Suprapubic skin (tissue), 4 donors: ENCODE measurements around the gene MRPS14. TPM values are rescaled to one million over a fixed set of nuclear protein-coding genes. Genes with fewer than 3 reads are reported as not detected.

Experiments used
- DNase-seq, 2 donors: peaks; one replicate each; pipeline ENCODE4 v3.0.0-alpha.2; 2019; ENCODE audit warnings: low spot score in 2 of 2
- H3K27ac ChIP-seq: fragments of 200-600 bp; sonication (generic); one replicate; pipeline ENCODE4 v1.5.1; 2019
- H3K27me3 ChIP-seq: fragments of 200-600 bp; sonication (generic); one replicate; pipeline ENCODE4 v1.5.1; 2019
- H3K36me3 ChIP-seq: fragments of 200-600 bp; sonication (generic); one replicate; pipeline ENCODE4 v1.5.1; 2019
- H3K4me1 ChIP-seq: fragments of 200-600 bp; sonication (generic); one replicate; pipeline ENCODE4 v1.5.1; 2019
- H3K4me3 ChIP-seq: fragments of 200-600 bp; sonication (generic); one replicate; pipeline ENCODE4 v1.5.1; 2019; ENCODE audit warnings: mild to moderate bottlenecking
- H3K9me3 ChIP-seq: fragments of 200-600 bp; sonication (generic); one replicate; pipeline ENCODE4 v1.5.1; 2019
- EP300 ChIP-seq: sonication (generic); formaldehyde crosslinking; IDR thresholded peaks from one replicate; pipeline ENCODE4 v1.6.1; 2017; ENCODE audit warnings: antibody characterized with exemption
- POLR2A ChIP-seq, 2 donors: fragments of 450-650 bp; IDR thresholded peaks; one replicate each; pipeline ENCODE4 v1.6.1; 2017; ENCODE audit warnings: antibody characterized with exemption in 2 of 2, mild to moderate bottlenecking in 2 of 2, moderate library complexity in 2 of 2
- POLR2AphosphoS5 ChIP-seq, 3 donors: sonication (generic); formaldehyde crosslinking; IDR thresholded peaks; one replicate each; pipeline ENCODE4 v1.6.1; 2017; ENCODE audit warnings: antibody characterized with exemption in 3 of 3
- WGBS: methylation state at CpG from one replicate; pipeline ENCODE4 v1.1.5; 2018; 5-methylcytosine and 5-hydroxymethylcytosine counted together
- total RNA-seq, 4 donors: library from RNA; depleted of rRNA; stranded (reverse); fragments of >200 nt; gene quantifications; one replicate each; pipeline ENCODE4 v1.1.0, GENCODE V29; 2016
- TF ChIP-seq, protein P1 (sequence below), 2 donors: fragments of 200-600 bp in 1 of 2; fragments of 450-650 bp in 1 of 2; sonication (generic) in 1 of 2; IDR thresholded peaks; one replicate each; pipeline ENCODE4 v1.5.1; 2016 to 2019; ENCODE audit warnings: antibody characterized with exemption in 2 of 2, mild to moderate bottlenecking in 1 of 2, moderate library complexity in 1 of 2

Gene MRPS14
- total RNA-seq = 10 to 100 TPM; 12.7 to 22.9 (median 17.9) TPM

DNA sequence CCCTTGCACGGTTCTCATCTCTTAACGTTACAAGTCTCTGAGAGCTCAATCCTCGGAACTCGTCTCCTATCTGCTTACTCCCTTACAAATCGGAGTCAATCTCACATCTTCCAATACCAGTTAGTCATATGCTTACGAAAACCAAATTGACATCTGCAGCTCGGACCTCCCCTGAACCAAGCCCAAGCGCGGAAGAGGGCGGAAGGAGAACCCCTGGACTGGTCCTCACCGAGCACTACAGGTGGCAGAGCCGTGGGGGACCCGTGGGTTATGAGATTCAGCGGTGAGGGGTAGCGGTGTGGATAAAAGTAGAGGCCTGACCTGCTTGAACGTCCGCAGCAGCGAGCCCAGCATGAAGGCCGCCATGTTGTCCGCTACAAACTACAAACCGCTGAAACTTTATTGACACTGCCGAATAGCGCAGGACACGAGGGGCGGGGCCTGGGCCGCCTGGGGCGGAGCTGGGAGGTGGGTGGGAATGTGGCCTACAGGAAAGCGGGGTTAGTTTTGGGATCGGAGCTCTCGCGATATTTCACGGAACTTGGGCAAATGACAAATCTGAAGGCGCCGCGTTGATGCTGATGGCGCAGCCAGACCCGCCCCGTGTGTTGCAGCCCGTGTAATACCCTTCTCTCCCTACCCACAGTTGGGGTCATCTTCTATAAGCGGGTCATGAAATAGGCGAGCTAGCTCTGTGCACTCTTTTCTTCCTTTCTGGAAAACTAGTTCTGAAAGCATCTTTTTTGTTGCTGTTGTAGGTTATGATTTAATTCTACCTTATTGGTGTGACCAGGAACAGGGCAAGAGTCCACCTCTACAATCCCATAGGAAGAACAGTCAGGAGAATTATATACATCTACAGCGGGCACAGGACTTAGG lies at the start of gene MRPS14:
MRPS14 (minus strand) TSS at position 383 of the 879 bp plus-strand sequence; CDS start at position 366, 17 bp downstream.
- H3K4me1 ChIP-seq = peaks cover 14% of the 10 kb centered on the region
- H3K9me3 ChIP-seq = no peaks in the 10 kb centered on the region
- H3K36me3 ChIP-seq = peaks cover 1% of the 10 kb centered on the region
- peak; percentile 98 for DNase-seq
- H3K27me3 ChIP-seq = no peaks in the 10 kb centered on the region
- H3K4me3 ChIP-seq = peak within 1 kb of the TSS; percentile 88
- 3% methylated on average over 41 of the region's 42 CpGs for WGBS
- peak within 1 kb of the TSS; percentile 87 for H3K27ac ChIP-seq
- TF ChIP-seq EP300 = no peak
- TF ChIP-seq, protein P1, sequence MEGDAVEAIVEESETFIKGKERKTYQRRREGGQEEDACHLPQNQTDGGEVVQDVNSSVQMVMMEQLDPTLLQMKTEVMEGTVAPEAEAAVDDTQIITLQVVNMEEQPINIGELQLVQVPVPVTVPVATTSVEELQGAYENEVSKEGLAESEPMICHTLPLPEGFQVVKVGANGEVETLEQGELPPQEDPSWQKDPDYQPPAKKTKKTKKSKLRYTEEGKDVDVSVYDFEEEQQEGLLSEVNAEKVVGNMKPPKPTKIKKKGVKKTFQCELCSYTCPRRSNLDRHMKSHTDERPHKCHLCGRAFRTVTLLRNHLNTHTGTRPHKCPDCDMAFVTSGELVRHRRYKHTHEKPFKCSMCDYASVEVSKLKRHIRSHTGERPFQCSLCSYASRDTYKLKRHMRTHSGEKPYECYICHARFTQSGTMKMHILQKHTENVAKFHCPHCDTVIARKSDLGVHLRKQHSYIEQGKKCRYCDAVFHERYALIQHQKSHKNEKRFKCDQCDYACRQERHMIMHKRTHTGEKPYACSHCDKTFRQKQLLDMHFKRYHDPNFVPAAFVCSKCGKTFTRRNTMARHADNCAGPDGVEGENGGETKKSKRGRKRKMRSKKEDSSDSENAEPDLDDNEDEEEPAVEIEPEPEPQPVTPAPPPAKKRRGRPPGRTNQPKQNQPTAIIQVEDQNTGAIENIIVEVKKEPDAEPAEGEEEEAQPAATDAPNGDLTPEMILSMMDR (IDR thresholded peaks at IDR 0.05) = no peak
- TF ChIP-seq POLR2A (IDR thresholded peaks at IDR 0.05) = peak in 1 of 2 donors; percentile 61
- TF ChIP-seq POLR2AphosphoS5 (IDR thresholded peaks at IDR 0.05) = peak in 2 of 3 donors; percentile 13 to 87

DNA sequence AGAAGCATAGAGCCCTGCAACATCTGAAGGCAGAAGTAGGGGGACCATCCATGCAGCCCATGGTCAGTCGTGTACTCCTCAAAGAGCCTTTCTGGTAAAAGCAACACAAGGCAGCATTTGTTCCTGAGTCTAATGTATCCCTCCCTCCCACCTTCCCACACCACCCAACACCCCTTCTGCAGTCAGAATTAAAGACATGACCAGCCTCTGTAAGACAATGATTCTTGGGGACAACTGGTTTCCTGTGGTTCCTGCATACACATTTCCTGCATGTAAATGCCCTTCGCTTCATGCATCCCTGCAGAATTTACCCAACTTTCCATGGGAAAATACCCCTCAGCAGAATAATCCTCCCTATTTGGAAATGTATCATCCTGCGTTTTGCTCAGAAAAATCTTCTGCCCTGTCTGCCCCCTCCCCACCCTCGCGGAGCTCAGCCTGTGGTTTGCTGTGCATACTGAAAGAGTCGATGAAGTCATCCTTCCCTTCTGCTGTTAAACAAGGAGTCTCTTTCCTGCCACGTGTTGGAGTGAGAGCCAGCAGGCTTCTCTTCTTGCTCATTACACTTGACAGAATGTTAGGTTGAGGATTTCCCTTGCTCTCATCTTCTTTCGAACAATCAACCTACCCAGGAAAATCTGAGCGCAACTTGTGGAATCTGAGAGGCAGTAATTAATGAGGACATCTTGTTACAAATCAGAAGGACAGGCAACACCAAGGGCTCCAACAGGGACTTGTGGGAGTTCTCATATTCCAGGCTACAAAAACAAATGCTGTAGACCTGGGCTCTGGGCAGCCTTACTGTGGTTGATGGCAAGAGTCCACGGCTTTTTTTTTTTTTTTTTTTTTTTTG lies 49.1 kb upstream of the MRPS14 start:
- H3K36me3 ChIP-seq = no peaks in the 10 kb centered on the region
- H3K9me3 ChIP-seq = no peaks in the 10 kb centered on the region
- H3K27me3 ChIP-seq = peaks cover 4% of the 10 kb centered on the region
- 21% methylated on average over 10 of the region's 10 CpGs for WGBS
- H3K27ac ChIP-seq = no peak overlapping the region
- H3K4me3 ChIP-seq = no peak overlapping the region
- no peak for DNase-seq
- H3K4me1 ChIP-seq = peaks cover 11% of the 10 kb centered on the region
- no peak for TF ChIP-seq POLR2AphosphoS5 (IDR thresholded peaks at IDR 0.05)
- no peak for TF ChIP-seq EP300
- no peak for TF ChIP-seq POLR2A (IDR thresholded peaks at IDR 0.05)
- TF ChIP-seq, protein P1 (IDR thresholded peaks at IDR 0.05) = no peak

- Histone ChIP-seq H3K36me3 (no peaks in the 10 kb centered on the region), H3K9me3 (no peaks in the 10 kb centered on the region), H3K27ac (no peak overlapping the region), H3K4me1 (peaks cover 11% of the 10 kb centered on the region), H3K4me3 (no peak overlapping the region), H3K27me3 (peaks cover 4% of the 10 kb centered on the region)
- TF ChIP-seq POLR2AphosphoS5 (IDR thresholded peaks at IDR 0.05) = no peak
- TF ChIP-seq, protein P1 (IDR thresholded peaks at IDR 0.05) = no peak
- TF ChIP-seq POLR2A (IDR thresholded peaks at IDR 0.05) = no peak
- TF ChIP-seq EP300 = no peak
- WGBS = 73% methylated on average over 3 of the region's 3 CpGs
- DNase-seq = no peak
Measured at GRCh38 chr1:175071276-175071943, 48.2 kb upstream of the MRPS14 start.

GRCh38 chr1:175070818-175071217 lies 47.6 kb upstream of the MRPS14 start:
- Histone ChIP-seq H3K9me3 (no peaks in the 10 kb centered on the region), H3K36me3 (no peaks in the 10 kb centered on the region), H3K4me3 (no peak overlapping the region), H3K4me1 (peaks cover 11% of the 10 kb centered on the region), H3K27ac (no peak overlapping the region), H3K27me3 (peaks cover 4% of the 10 kb centered on the region)
- no peak for DNase-seq
- TF ChIP-seq POLR2A (IDR thresholded peaks at IDR 0.05) (no peak), POLR2AphosphoS5 (IDR thresholded peaks at IDR 0.05) (no peak), EP300 (no peak)
- TF ChIP-seq, protein P1 (IDR thresholded peaks at IDR 0.05) = no peak
